Spleen (tissue), 7 donors: ENCODE results near the gene HOXA5.

Source experiments
- POLR2AphosphoS5 ChIP-seq, 3 donors: sonication (generic); formaldehyde crosslinking; IDR thresholded peaks; one replicate each; pipeline ENCODE4 v1.5.1; 2017; ENCODE audit warnings: antibody characterized with exemption in 3 of 3
- TF ChIP-seq, protein P1 (sequence below), 11 experiments: fragments of 200-600 bp in 7 of 11; fragments of 450-650 bp in 4 of 11; sonication (generic) in 4 of 11; IDR thresholded peaks in 8 of 11; conservative IDR thresholded peaks in 3 of 11; 1 replicate in 7 of 11; 2 replicates in 4 of 11; pipeline versions ENCODE4 v1.4.0 to v1.8.0; 2016 to 2021; ENCODE audit warnings: antibody characterized with exemption in 11 of 11, inconsistent platforms in 4 of 11, mild to moderate bottlenecking in 1 of 11
- donor health status: DM: no; HTN: no; CAD: no; lungs with moderate emphysema.
- donor health status: DM: no; HTN: no; CAD: no.
- donor health status: DM: no; HTN: no; CAD: no.

DNA sequence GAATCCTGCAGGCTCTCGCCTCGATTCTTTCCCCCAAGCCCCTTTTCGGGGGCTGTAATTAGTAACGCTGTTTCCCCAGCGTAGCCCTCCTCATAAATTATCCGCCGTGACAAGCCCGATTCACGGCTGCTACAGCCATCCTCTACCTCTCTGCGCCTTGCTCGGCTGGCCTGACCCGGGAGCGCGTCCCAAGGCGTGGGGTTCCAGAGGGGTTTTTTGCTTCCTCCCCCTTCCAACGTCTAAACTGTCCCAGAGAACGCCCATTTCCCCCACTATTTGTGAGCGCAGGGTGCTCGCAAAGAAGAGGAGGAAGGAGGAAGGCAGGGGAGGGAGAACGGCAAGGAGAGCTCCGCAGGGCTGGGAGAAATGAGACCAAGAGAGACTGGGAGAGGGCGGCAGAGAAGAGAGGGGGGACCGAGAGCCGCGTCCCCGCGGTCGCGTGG is 880 bp downstream of the HOXA5 start:
- TF ChIP-seq, protein P1, sequence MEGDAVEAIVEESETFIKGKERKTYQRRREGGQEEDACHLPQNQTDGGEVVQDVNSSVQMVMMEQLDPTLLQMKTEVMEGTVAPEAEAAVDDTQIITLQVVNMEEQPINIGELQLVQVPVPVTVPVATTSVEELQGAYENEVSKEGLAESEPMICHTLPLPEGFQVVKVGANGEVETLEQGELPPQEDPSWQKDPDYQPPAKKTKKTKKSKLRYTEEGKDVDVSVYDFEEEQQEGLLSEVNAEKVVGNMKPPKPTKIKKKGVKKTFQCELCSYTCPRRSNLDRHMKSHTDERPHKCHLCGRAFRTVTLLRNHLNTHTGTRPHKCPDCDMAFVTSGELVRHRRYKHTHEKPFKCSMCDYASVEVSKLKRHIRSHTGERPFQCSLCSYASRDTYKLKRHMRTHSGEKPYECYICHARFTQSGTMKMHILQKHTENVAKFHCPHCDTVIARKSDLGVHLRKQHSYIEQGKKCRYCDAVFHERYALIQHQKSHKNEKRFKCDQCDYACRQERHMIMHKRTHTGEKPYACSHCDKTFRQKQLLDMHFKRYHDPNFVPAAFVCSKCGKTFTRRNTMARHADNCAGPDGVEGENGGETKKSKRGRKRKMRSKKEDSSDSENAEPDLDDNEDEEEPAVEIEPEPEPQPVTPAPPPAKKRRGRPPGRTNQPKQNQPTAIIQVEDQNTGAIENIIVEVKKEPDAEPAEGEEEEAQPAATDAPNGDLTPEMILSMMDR (IDR thresholded peaks at IDR 0.05 in 8 of 11, conservative IDR thresholded peaks at IDR 0.05 in 3 of 11): no peak
- TF ChIP-seq POLR2AphosphoS5 (IDR thresholded peaks at IDR 0.05): no peak
